Lower lobe of right lung (tissue), 2 donors: ENCODE data around the gene GGA2. TPM values are rescaled to one million over a fixed set of nuclear protein-coding genes. Genes with fewer than 3 reads are reported as not detected.
A peak's percentile ranks its signal among the peaks of the same experiment; 100 is the strongest.
"Not testable (repeated sequence)": the region's sequence is repeated elsewhere in the genome, so short reads cannot be mapped to it uniquely, and the experiment has no call there.

ENCODE experiments used
- ATAC-seq, 2 donors: fragments of 200-7000 bp; cut with Tn5 transposase; one replicate each; pipeline ENCODE4 v1.9.1; 2020 to 2022; ENCODE audit warnings: mild to moderate bottlenecking in 2 of 2, moderate library complexity in 2 of 2
- DNase-seq: peaks from one replicate; pipeline ENCODE4 v3.0.0-alpha.2; 2020
- H3K27ac ChIP-seq: fragments of 200-600 bp; one replicate; pipeline ENCODE4 v1.8.0; 2022
- H3K27me3 ChIP-seq: fragments of 200-600 bp; one replicate; pipeline ENCODE4 v1.8.0; 2022; ENCODE audit warnings: low read depth
- H3K36me3 ChIP-seq: fragments of 200-600 bp; one replicate; pipeline ENCODE4 v1.8.0; 2022; ENCODE audit warnings: mild to moderate bottlenecking
- H3K4me1 ChIP-seq: fragments of 200-600 bp; one replicate; pipeline ENCODE4 v1.8.0; 2022
- H3K4me3 ChIP-seq: fragments of 200-600 bp; one replicate; pipeline ENCODE4 v1.8.0; 2022; ENCODE audit warnings: mild to moderate bottlenecking
- H3K9me3 ChIP-seq: fragments of 200-600 bp; one replicate; pipeline ENCODE4 v1.8.0; 2022
- CTCF ChIP-seq: fragments of 200-600 bp; IDR thresholded peaks from one replicate; pipeline ENCODE4 v1.8.0; 2022; ENCODE audit warnings: antibody characterized with exemption, mild to moderate bottlenecking
- intact Hi-C: fragments of 100-400 bp; cut with DNase I; formaldehyde crosslinking; loops from one replicate; pipeline ENCODE4 v1.11.0; 2022
- total RNA-seq: library from RNA; stranded (reverse); fragmentation: NEBNext Ultra II Directional; extraction: Animal tissue kit (Norgen Biotek cat#: 25700); gene quantifications from one replicate; pipeline ENCODE4 v1.2.1, GENCODE V29; 2021
- donor health status: DM: no; HTN: yes; CAD: no; lungs with severe emphysema.

The GGA2 gene
- total RNA-seq, 1 donor from 2014 or later: 204 TPM

- Histone ChIP-seq H3K27ac (no peak overlapping the region), H3K27me3 (no peaks in the 10 kb centered on the region), H3K36me3 (peaks cover 58% of the 10 kb centered on the region), H3K4me3 (no peak overlapping the region), H3K4me1 (peaks cover 10% of the 10 kb centered on the region), H3K9me3 (no peaks in the 10 kb centered on the region)
- intact Hi-C loops: no loop called here
- DNase-seq (peak; percentile 12), ATAC-seq (no peak)
- TF ChIP-seq CTCF: no peak
These were observed 41.9 kb upstream of the GGA2 start for GRCh38 chr16:23552161-23552560.

GRCh38 chr16:23549938-23550337, 39.6 kb upstream of the GGA2 start:
- H3K9me3 ChIP-seq: no peaks in the 10 kb centered on the region
- H3K4me3 ChIP-seq: no peak overlapping the region
- H3K36me3 ChIP-seq: peaks cover 79% of the 10 kb centered on the region
- no peak for DNase-seq
- H3K27ac ChIP-seq: no peak overlapping the region
- ATAC-seq: no peak
- intact Hi-C loops: no loop called here
- no peaks in the 10 kb centered on the region for H3K27me3 ChIP-seq
- no peak for TF ChIP-seq CTCF
- no peaks in the 10 kb centered on the region for H3K4me1 ChIP-seq

GRCh38 chr16:23544436-23544835, 34.1 kb upstream of the GGA2 start:
- Histone ChIP-seq H3K27ac (no peak overlapping the region), H3K27me3 (no peaks in the 10 kb centered on the region), H3K4me1 (no peaks in the 10 kb centered on the region), H3K36me3 (peaks cover 96% of the 10 kb centered on the region), H3K9me3 (no peaks in the 10 kb centered on the region), H3K4me3 (no peak overlapping the region)
- intact Hi-C loops: no loop called here
- ATAC-seq (no peak), DNase-seq (no peak)
- TF ChIP-seq CTCF: no peak

- H3K4me1 ChIP-seq, ATAC-seq, H3K9me3 ChIP-seq, intact Hi-C loops, H3K4me3 ChIP-seq, H3K27me3 ChIP-seq, DNase-seq: not testable (repeated sequence)
- Histone ChIP-seq H3K36me3 (peaks cover 83% of the 10 kb centered on the region), H3K27ac (peak overlapping the region; percentile 19)
These were observed 30.5 kb upstream of the GGA2 start for GRCh38 chr16:23540817-23541178.

- TF ChIP-seq CTCF: no peak
- DNase-seq (no peak), ATAC-seq (peak; percentile 90 to 96)
- Histone ChIP-seq H3K4me3 (no peak overlapping the region), H3K27me3 (no peaks in the 10 kb centered on the region), H3K36me3 (peaks cover 83% of the 10 kb centered on the region), H3K4me1 (no peaks in the 10 kb centered on the region), H3K27ac (peak overlapping the region; percentile 19), H3K9me3 (no peaks in the 10 kb centered on the region)
- intact Hi-C loops: no loop called here
These were observed 29.9 kb upstream of the GGA2 start for GRCh38 chr16:23539984-23540816.

- intact Hi-C loops: no loop called here
- Histone ChIP-seq H3K4me1 (no peaks in the 10 kb centered on the region), H3K27ac (no peak overlapping the region), H3K27me3 (no peaks in the 10 kb centered on the region), H3K4me3 (no peak overlapping the region), H3K36me3 (peaks cover 83% of the 10 kb centered on the region), H3K9me3 (no peaks in the 10 kb centered on the region)
- TF ChIP-seq CTCF: no peak
- ATAC-seq (no peak), DNase-seq (no peak)
These were observed 28.6 kb upstream of the GGA2 start for GRCh38 chr16:23538919-23539278.
